Measurements from ENCODE around the gene DYSF. TPM values are rescaled to one million over a fixed set of nuclear protein-coding genes. Genes with fewer than 3 reads are reported as not detected.

The DYSF gene
- polyA plus RNA-seq, 1 donor (not counting 4 experiments of a cell fraction or from before 2014, with no cell fraction given) = 8.2 TPM

- Histone ChIP-seq H3K27me3 (ENCODE audit: control insufficient read depth, extremely low read depth, insufficient read depth, low read length) (no peaks in the 10 kb centered on the region), H2AFZ (ENCODE audit: control insufficient read depth, low read length) (no peak overlapping the region), H3K36me3 (ENCODE audit: control insufficient read depth in 2 of 2, extremely low read depth in 1 of 2, insufficient read depth in 2 of 2, low read length in 2 of 2) (peaks cover 0 to 1% of the 10 kb centered on the region in 2 experiments), H3K9ac (ENCODE audit: control insufficient read depth, extremely low read depth, insufficient read depth, low read length) (no peak overlapping the region), H3K9me1 (ENCODE audit: control insufficient read depth, extremely low read depth, insufficient read depth, low read length) (no peaks in the 10 kb centered on the region), H3K9me3 (ENCODE audit: control insufficient read depth, low read depth, low read length) (no peaks in the 10 kb centered on the region), H3K4me2 (ENCODE audit: control insufficient read depth, extremely low read depth, insufficient read depth, low read depth, low read length) (no peak overlapping the region), H3K4me1 (ENCODE audit: control insufficient read depth, extremely low read depth, insufficient read depth, low read length) (no peaks in the 10 kb centered on the region), H3K27ac (ENCODE audit: control insufficient read depth, insufficient read depth, low read length) (no peak overlapping the region), H4K20me1 (ENCODE audit: control insufficient read depth, extremely low read depth, insufficient read depth, low read length) (no peaks in the 10 kb centered on the region), H3K4me3 (ENCODE audit: control insufficient read depth in 2 of 3, extremely low read depth in 1 of 3, insufficient read depth in 2 of 3, low read depth in 1 of 3, low read length in 3 of 3) (no peak overlapping the region), H3K79me2 (ENCODE audit: control insufficient read depth, insufficient read depth, low read length) (no peaks in the 10 kb centered on the region)
- dilution Hi-C loops (cut with MboI; ENCODE audit: extremely low pct_ligation_motif_present, low sequenced_read_pairs) = no loop called here
- DNase-seq (ENCODE audit: low read depth, low spot score) = no peak
- no peak for FAIRE-seq
- no peak for TF ChIP-seq CTCF (optimal IDR thresholded peaks at IDR 0.05 in 1 of 3, IDR thresholded peaks at IDR 0.05 in 1 of 3, conservative IDR thresholded peaks at IDR 0.05 in 1 of 3; ENCODE audit: extremely low read depth in 1 of 3, insufficient read depth in 2 of 3, low read length in 3 of 3)
- no peak for TF ChIP-seq EZH2 (IDR thresholded peaks at IDR 0.05; ENCODE audit: low read length)
Observed at GRCh38 chr2:71592181-71592711, 138.9 kb downstream of the DYSF start.

- Histone ChIP-seq H3K27me3 (ENCODE audit: control insufficient read depth, extremely low read depth, insufficient read depth, low read length) (no peaks in the 10 kb centered on the region), H3K9me1 (ENCODE audit: control insufficient read depth, extremely low read depth, insufficient read depth, low read length) (no peaks in the 10 kb centered on the region), H3K27ac (ENCODE audit: control insufficient read depth, insufficient read depth, low read length) (no peak overlapping the region), H3K9ac (ENCODE audit: control insufficient read depth, extremely low read depth, insufficient read depth, low read length) (no peak overlapping the region), H3K4me2 (ENCODE audit: control insufficient read depth, extremely low read depth, insufficient read depth, low read depth, low read length) (no peak overlapping the region), H2AFZ (ENCODE audit: control insufficient read depth, low read length) (no peak overlapping the region), H3K79me2 (ENCODE audit: control insufficient read depth, insufficient read depth, low read length) (no peaks in the 10 kb centered on the region), H3K36me3 (ENCODE audit: control insufficient read depth in 2 of 2, extremely low read depth in 1 of 2, insufficient read depth in 2 of 2, low read length in 2 of 2) (peaks cover 0 to 1% of the 10 kb centered on the region in 2 experiments), H3K4me3 (ENCODE audit: control insufficient read depth in 2 of 3, extremely low read depth in 1 of 3, insufficient read depth in 2 of 3, low read depth in 1 of 3, low read length in 3 of 3) (no peak overlapping the region), H3K9me3 (ENCODE audit: control insufficient read depth, low read depth, low read length) (no peaks in the 10 kb centered on the region), H3K4me1 (ENCODE audit: control insufficient read depth, extremely low read depth, insufficient read depth, low read length) (no peaks in the 10 kb centered on the region), H4K20me1 (ENCODE audit: control insufficient read depth, extremely low read depth, insufficient read depth, low read length) (no peaks in the 10 kb centered on the region)
- no peak for TF ChIP-seq EZH2 (IDR thresholded peaks at IDR 0.05; ENCODE audit: low read length)
- no peak for TF ChIP-seq CTCF (optimal IDR thresholded peaks at IDR 0.05 in 1 of 3, IDR thresholded peaks at IDR 0.05 in 1 of 3, conservative IDR thresholded peaks at IDR 0.05 in 1 of 3; ENCODE audit: extremely low read depth in 1 of 3, insufficient read depth in 2 of 3, low read length in 3 of 3)
- dilution Hi-C loops (cut with MboI; ENCODE audit: extremely low pct_ligation_motif_present, low sequenced_read_pairs) = no loop called here
- DNase-seq (ENCODE audit: low read depth, low spot score) (no peak), FAIRE-seq (no peak)
Observed at GRCh38 chr2:71595569-71595968, 142.2 kb downstream of the DYSF start.

Measured in keratinocyte (primary cell).